GM12873 (cell line): Measurements from ENCODE around the gene TP73.

Experiments
- TF ChIP-seq, protein P1 (sequence below): IDR thresholded peaks from 2 replicates; pipeline ENCODE4 v1.5.1; 2012; ENCODE audit warnings: low read depth, mild to moderate bottlenecking, moderate library complexity, low read length, control low read depth; ENCODE audit not compliant: insufficient read depth; ENCODE audit errors: missing control alignments

The TP73 gene

GRCh38 chr1:3640121-3640837 lies 12.0 kb upstream of the TP73 start:
- TF ChIP-seq, protein P1, sequence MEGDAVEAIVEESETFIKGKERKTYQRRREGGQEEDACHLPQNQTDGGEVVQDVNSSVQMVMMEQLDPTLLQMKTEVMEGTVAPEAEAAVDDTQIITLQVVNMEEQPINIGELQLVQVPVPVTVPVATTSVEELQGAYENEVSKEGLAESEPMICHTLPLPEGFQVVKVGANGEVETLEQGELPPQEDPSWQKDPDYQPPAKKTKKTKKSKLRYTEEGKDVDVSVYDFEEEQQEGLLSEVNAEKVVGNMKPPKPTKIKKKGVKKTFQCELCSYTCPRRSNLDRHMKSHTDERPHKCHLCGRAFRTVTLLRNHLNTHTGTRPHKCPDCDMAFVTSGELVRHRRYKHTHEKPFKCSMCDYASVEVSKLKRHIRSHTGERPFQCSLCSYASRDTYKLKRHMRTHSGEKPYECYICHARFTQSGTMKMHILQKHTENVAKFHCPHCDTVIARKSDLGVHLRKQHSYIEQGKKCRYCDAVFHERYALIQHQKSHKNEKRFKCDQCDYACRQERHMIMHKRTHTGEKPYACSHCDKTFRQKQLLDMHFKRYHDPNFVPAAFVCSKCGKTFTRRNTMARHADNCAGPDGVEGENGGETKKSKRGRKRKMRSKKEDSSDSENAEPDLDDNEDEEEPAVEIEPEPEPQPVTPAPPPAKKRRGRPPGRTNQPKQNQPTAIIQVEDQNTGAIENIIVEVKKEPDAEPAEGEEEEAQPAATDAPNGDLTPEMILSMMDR = no peak

DNA sequence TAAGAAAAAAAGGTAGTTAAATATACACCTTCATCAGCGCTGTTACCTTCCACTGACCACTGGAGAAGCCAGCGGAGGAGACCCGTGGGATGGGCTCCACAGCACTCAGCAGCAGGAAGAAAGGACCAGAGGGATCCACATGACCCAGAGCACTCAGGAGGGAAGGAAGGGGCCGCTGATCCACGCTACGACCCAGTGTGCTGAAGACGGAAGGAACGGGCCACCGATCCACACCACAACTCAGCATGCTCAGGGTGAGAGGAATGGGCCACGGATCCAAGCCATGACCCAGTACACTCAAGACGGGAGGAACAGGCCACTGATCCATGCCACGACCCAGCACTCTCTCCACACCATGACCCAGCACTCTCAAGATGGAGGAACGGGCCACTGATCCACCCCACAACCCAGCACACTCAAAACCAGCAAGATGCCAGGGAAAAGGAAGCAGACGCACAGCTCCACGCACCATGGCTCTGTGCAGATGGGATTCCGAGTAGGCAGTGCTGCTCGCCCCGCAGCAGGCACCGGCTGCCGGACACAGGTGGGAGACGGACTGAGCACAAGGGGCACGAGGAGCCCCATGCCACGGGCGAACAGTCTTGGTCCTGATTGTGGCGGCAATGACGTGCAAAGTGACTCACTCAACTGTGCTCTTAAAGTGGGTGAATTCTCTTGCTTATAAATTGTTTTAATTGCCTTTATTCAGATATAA lies 11.1 kb upstream of the TP73 start:
- TF ChIP-seq, protein P1 = no peak

DNA sequence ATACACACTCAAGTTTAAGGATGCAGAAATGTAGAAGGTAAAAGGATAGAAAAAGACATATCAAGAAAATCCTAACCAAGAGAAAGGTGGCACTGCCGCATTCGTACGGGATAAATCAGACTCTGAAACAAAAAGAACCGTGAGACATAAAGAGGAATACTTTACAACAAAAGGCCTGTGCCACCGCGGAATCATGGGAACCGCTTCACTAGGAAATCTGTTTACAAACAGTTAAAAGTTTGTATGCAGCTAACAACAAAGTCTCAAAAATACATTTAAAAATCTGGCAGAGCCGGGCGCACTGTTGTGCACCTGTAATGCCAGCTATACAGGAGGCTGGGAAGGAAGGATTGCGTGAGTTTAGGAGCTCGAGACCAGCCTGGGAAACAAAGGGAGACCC lies 10.5 kb upstream of the TP73 start:
- TF ChIP-seq, protein P1 = no peak

DNA sequence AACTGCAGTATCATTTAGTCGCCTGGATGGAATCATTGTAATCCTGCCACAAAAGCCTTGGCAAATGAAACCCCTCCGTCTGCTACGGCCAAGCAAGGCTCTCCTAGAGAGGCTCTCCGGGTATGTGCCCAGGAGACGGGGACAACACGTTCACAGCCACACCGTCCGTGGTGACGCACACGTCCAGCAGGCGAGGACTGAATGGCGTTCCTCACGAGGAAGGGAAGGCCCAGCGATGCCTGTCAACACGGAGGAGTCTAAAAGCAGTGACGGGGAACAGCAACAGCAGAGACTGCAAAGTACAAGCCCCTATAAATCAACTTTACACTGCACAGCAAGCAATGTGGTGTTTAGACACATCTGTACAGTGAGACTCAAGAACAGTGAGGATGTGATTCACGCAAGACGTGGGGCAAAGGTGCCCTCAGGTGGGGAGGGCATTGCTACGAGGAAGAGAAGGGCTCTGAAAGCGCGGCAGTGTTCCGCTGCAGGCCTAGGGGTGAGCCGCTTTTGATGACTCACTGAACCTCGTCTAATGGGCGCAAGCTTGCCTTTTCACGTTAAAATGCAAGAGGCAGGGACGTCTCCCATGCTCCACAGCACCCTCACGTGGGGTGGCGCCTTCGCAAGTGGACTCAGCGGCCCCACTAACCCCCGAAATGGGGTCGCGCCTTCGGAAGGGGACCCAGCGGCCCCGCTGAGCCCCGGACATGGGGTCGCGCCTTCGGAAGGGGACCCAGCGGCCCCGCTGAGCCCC lies 9.2 kb upstream of the TP73 start:
- TF ChIP-seq, protein P1 = no peak

- TF ChIP-seq, protein P1 = no peak
Observed at GRCh38 chr1:3644273-3644672, 8.0 kb upstream of the TP73 start.

DNA sequence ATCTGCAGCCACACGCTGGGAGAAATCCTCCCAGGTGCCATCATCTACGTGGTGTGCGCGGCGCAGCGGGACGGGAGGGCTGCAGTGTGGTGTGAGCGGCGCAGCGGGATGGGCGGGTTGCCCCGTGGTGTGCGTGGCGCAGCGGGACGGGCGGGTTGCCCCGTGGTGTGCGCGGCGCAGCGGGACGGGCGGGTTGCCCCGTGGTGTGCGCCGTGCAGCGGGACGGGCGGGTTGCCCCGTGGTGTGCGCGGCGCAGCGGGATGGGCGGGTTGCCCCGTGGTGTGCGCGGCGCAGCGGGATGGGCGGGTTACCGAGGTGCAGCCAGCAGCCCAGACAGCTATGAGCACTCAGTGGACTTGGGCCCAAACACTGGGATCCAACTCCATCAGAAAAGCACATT lies 7.1 kb upstream of the TP73 start:
- TF ChIP-seq, protein P1 = no peak
